ENCODE results near the gene HDAC4. TPM values are rescaled to one million over a fixed set of nuclear protein-coding genes. Genes with fewer than 3 reads are reported as not detected.

HDAC4 gene
- total and polyA plus RNA-seq, 2 donors from 2014 or later: 2.2 to 56.8 TPM

- Histone ChIP-seq H3K9me3 (ENCODE audit: control insufficient read depth in 2 of 3, insufficient read depth in 1 of 3, low read length in 3 of 3) (no peaks in the 10 kb centered on the region), H3K4me3 (ENCODE audit: low read length in 3 of 3) (no peak overlapping the region), H3K36me3 (ENCODE audit: control insufficient read depth in 2 of 3, insufficient read depth in 3 of 3, low read length in 3 of 3) (no peaks in the 10 kb centered on the region), H3K27ac (ENCODE audit: low read depth in 2 of 2, low read length in 2 of 2) (no peak overlapping the region), H3K4me1 (ENCODE audit: control insufficient read depth in 2 of 3, insufficient read depth in 2 of 3, low read depth in 1 of 3, low read length in 3 of 3) (peaks cover 0 to 5% (median 2%) of the 10 kb centered on the region in 3 donors), H3K9ac (ENCODE audit: low read length in 3 of 3) (no peak overlapping the region), H3K27me3 (ENCODE audit: control insufficient read depth, insufficient read depth, low read length) (no peaks in the 10 kb centered on the region)
- DNase-seq (peak in 2 of 5 donors; percentile 27 to 62), FAIRE-seq (no peak)
- no peak for TF ChIP-seq CTCF (IDR thresholded peaks at IDR 0.05; ENCODE audit: borderline replicate concordance, extremely low read depth, insufficient read depth)
- intact Hi-C loops (cut with DNase I): no loop called here
These were observed 22.6 kb downstream of the HDAC4 start for GRCh38 chr2:239378021-239378917.

GRCh38 chr2:239377591-239377990 is 23.2 kb downstream of the HDAC4 start:
- intact Hi-C loops (cut with DNase I): no loop called here
- no peak overlapping the region for H3K27ac ChIP-seq (ENCODE audit: low read depth in 2 of 2, low read length in 2 of 2)
- no peak for FAIRE-seq
- H3K36me3 ChIP-seq (ENCODE audit: control insufficient read depth in 2 of 3, insufficient read depth in 3 of 3, low read length in 3 of 3): no peaks in the 10 kb centered on the region
- H3K4me3 ChIP-seq (ENCODE audit: low read length in 3 of 3): no peak overlapping the region
- peaks cover 0 to 5% (median 2%) of the 10 kb centered on the region in 3 donors for H3K4me1 ChIP-seq (ENCODE audit: control insufficient read depth in 2 of 3, insufficient read depth in 2 of 3, low read depth in 1 of 3, low read length in 3 of 3)
- DNase-seq: peak in 1 of 5 donors; percentile 43
- H3K9ac ChIP-seq (ENCODE audit: low read length in 3 of 3): no peak overlapping the region
- no peaks in the 10 kb centered on the region for H3K9me3 ChIP-seq (ENCODE audit: control insufficient read depth in 2 of 3, insufficient read depth in 1 of 3, low read length in 3 of 3)
- no peaks in the 10 kb centered on the region for H3K27me3 ChIP-seq (ENCODE audit: control insufficient read depth, insufficient read depth, low read length)
- TF ChIP-seq CTCF (IDR thresholded peaks at IDR 0.05; ENCODE audit: borderline replicate concordance, extremely low read depth, insufficient read depth): no peak

GRCh38 chr2:239376942-239377531 is 23.8 kb downstream of the HDAC4 start:
- Histone ChIP-seq H3K36me3 (ENCODE audit: control insufficient read depth in 2 of 3, insufficient read depth in 3 of 3, low read length in 3 of 3) (no peaks in the 10 kb centered on the region), H3K4me1 (ENCODE audit: control insufficient read depth in 2 of 3, insufficient read depth in 2 of 3, low read depth in 1 of 3, low read length in 3 of 3) (peaks cover 0 to 5% (median 2%) of the 10 kb centered on the region in 3 donors), H3K27me3 (ENCODE audit: control insufficient read depth, insufficient read depth, low read length) (no peaks in the 10 kb centered on the region), H3K9me3 (ENCODE audit: control insufficient read depth in 2 of 3, insufficient read depth in 1 of 3, low read length in 3 of 3) (no peaks in the 10 kb centered on the region), H3K4me3 (ENCODE audit: low read length in 3 of 3) (no peak overlapping the region), H3K9ac (ENCODE audit: low read length in 3 of 3) (no peak overlapping the region), H3K27ac (ENCODE audit: low read depth in 2 of 2, low read length in 2 of 2) (no peak overlapping the region)
- TF ChIP-seq CTCF (IDR thresholded peaks at IDR 0.05; ENCODE audit: borderline replicate concordance, extremely low read depth, insufficient read depth): no peak
- intact Hi-C loops (cut with DNase I): no loop called here
- FAIRE-seq: no peak
- DNase-seq: peak in 2 of 5 donors; percentile 21 to 54
